Adrenal gland (tissue), 12 donors: Measurements from ENCODE around the gene CYTH3. TPM values are rescaled to one million over a fixed set of nuclear protein-coding genes. Genes with fewer than 3 reads are reported as not detected.

Experiments
- DNase-seq, 7 donors: peaks; one replicate each; pipeline ENCODE4 v3.0.0-alpha.2; 2019 to 2020
- H3K27ac ChIP-seq, 5 donors: fragments of 200-600 bp; sonication (generic) in 4 of 5; 1 replicate in 3 of 5; 2 replicates in 2 of 5; pipeline versions ENCODE4 v1.5.1 to v1.8.0; 2016 to 2020; ENCODE audit warnings: mild to moderate bottlenecking in 1 of 5
- H3K27me3 ChIP-seq: fragments of 200-600 bp; 2 replicates; pipeline ENCODE4 v1.8.0; 2021
- H3K36me3 ChIP-seq, 2 donors: fragments of 200-600 bp; replicated peaks in 1 of 2; 1 replicate in 1 of 2; 2 replicates in 1 of 2; pipeline versions ENCODE4 v1.5.1 to v1.8.0; 2018 to 2022
- H3K4me1 ChIP-seq, 2 donors: fragments of 200-600 bp; replicated peaks in 1 of 2; 1 replicate in 1 of 2; 2 replicates in 1 of 2; pipeline versions ENCODE4 v1.5.1 to v1.8.0; 2018 to 2021
- H3K4me3 ChIP-seq, 4 donors: fragments of 200-600 bp; sonication (generic) in 3 of 4; one replicate each; pipeline ENCODE4 v1.5.1; 2016 to 2018
- H3K9me3 ChIP-seq, 3 donors: fragments of 200-600 bp; sonication (generic) in 1 of 3; replicated peaks in 1 of 3; 1 replicate in 2 of 3; 2 replicates in 1 of 3; pipeline versions ENCODE4 v1.5.1 to v1.8.0; 2016 to 2021
- CTCF ChIP-seq, 6 experiments: fragments of 450-650 bp in 4 of 6; fragments of 200-600 bp in 2 of 6; sonication (generic) in 1 of 6; IDR thresholded peaks; 1 replicate in 5 of 6; 2 replicates in 1 of 6; pipeline versions ENCODE4 v1.5.1 to v1.8.0; 2016 to 2021; ENCODE audit warnings: antibody characterized with exemption in 6 of 6, mild to moderate bottlenecking in 2 of 6, moderate library complexity in 1 of 6
- POLR2A ChIP-seq, 2 donors: fragments of 450-650 bp; IDR thresholded peaks; one replicate each; pipeline ENCODE4 v1.6.1; 2017; ENCODE audit warnings: antibody characterized with exemption in 2 of 2, mild to moderate bottlenecking in 2 of 2, moderate library complexity in 1 of 2
- WGBS, 4 donors: extraction: QIAGEN DNeasy Blood & Tissue Kit in 2 of 4; methylation state at CpG; one replicate each; pipeline versions ENCODE4 v1.1.5 to v1.1.7; 2013 to 2017; 5-methylcytosine and 5-hydroxymethylcytosine counted together
- intact Hi-C, 2 donors: fragments of 100-400 bp; cut with DNase I; formaldehyde crosslinking; loops; one replicate each; pipeline versions ENCODE4 v1.14.1 to v1.15.0; 2022 to 2023
- polyA plus RNA-seq, 3 donors: library from polyadenylated mRNA; stranded (reverse); fragments of 200-250 nt in 2 of 3; fragments of 350-450 nt in 1 of 3; fragmentation: Illumina TruSeq in 1 of 3; extraction: RNeasy Lipid Tissue Mini Kit (QIAGEN cat#74804) in 1 of 3; gene quantifications; one replicate each; pipeline ENCODE4 v1.2.3, GENCODE V29; 2013 to 2014
- total RNA-seq, 9 donors: library from RNA; depleted of rRNA in 4 of 9; stranded (reverse); fragments of >200 nt in 4 of 9; fragments of 120-200 nt in 1 of 9; fragmentation: NEBNext Ultra II Directional in 1 of 9; extraction: Animal tissue kit (Norgen Biotek cat#: 25700) in 1 of 9; gene quantifications; one replicate each; pipeline versions ENCODE4 v1.1.0 to v1.2.4, GENCODE V29; 2013 to 2023
- donor health status: healthy with polysubstance abuse.
- donor health status: Bipolar disorder and iron deficiency.
- donor health status: DM: yes; HTN: yes; CAD: no.
- donor health status: DM: no; HTN: no; CAD: no.
- donor health status: DM: no; HTN: no; CAD: no.
- donor health status: DM: yes; HTN: yes; CAD: no.

Gene CYTH3
- total and polyA plus RNA-seq, 12 donors = 7.9 to 34.3 (median 17.0) TPM

DNA sequence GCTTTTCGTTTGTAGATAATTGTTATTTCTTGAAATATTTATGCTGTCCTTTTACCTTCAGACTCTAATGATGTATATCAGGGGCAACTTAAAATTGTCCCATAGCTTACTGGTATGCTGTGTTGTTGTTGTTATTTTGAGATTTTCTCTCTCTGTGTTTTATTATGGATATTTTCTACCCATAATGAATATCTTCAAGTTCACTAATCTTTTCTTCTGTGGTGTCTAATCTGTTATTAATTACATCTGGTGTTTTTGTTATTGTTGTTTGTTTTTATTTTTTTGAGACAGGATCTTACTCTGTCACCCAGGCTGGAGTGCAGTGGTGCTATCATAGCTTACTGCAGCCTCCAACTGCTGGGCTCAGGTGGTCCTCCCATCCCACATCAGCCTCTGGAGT lies 139.2 kb downstream of the CYTH3 start:
- H3K36me3 ChIP-seq = peaks cover 0 to 13% of the 10 kb centered on the region in 2 donors
- no peaks in the 10 kb centered on the region for H3K4me1 ChIP-seq
- TF ChIP-seq POLR2A (IDR thresholded peaks at IDR 0.05) = no peak
- no peak for TF ChIP-seq CTCF (IDR thresholded peaks at IDR 0.05)
- intact Hi-C loops = no loop called here
- H3K27ac ChIP-seq = no peak overlapping the region
- H3K4me3 ChIP-seq = no peak overlapping the region
- DNase-seq = no peak
- no peaks in the 10 kb centered on the region for H3K9me3 ChIP-seq
- WGBS, 4 donors = 94 to 98% (median 96%) methylated on average over 1 of the region's 1 CpG
- H3K27me3 ChIP-seq = no peaks in the 10 kb centered on the region

DNA sequence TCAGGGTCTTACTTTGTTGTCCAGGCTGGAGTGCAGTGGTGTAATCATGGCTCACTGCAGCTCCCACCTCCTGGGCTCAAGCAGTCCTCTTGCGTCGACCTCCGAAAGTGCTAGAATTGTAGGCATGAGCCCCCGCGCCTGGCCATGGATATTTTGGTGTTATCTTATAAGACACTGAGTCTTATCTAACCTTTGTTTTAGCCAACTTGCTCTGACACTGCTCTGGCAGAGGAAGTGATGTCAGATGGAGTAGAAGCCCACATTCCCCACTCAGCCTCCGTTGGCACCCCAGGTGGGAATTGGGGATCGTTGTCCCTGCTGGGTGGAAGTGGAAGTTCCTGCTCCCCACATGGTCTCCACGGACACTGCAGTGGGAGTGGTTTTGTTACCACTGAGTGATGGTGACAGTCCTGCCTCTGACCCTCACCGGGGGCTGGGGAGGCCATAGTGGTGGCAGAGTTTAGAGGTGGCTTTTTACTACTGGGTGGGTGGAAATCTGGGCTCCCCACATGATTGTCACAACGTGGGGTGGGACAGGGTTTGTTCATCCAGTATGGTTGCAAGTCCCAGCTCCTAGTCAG lies 142.3 kb downstream of the CYTH3 start:
- no peak overlapping the region for H3K27ac ChIP-seq
- no peaks in the 10 kb centered on the region for H3K4me1 ChIP-seq
- peaks cover 0 to 14% of the 10 kb centered on the region in 2 donors for H3K36me3 ChIP-seq
- H3K4me3 ChIP-seq = no peak overlapping the region
- TF ChIP-seq CTCF (IDR thresholded peaks at IDR 0.05) = no peak
- no peaks in the 10 kb centered on the region for H3K9me3 ChIP-seq
- intact Hi-C loops = no loop called here
- DNase-seq = peak in 1 of 7 donors; percentile 39
- 86 to 98% (median 93%) methylated on average over 8 to 10 of the region's 10 CpGs for WGBS, 4 donors
- no peaks in the 10 kb centered on the region for H3K27me3 ChIP-seq

DNA sequence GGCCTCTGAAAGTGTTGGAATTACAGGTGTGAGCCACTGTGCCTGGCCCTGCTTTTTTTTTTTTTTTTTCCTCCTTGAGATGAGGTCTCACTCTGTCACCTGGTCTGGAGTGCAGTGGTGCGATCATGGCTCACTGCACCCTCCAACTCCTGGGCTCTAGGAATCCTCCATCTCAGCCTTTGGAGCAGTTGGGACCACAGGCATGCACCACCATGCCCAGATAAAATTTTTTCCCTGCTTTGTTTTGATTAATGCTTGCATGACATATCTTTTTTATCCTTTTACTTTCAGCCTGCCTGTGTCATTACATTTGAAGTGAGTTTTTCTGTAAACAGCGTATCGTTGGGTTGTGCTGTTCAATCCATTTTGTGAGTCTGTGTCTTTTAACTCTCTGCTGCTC lies 144.2 kb downstream of the CYTH3 start:
- Histone ChIP-seq H3K27me3 (no peaks in the 10 kb centered on the region), H3K36me3 (peaks cover 0 to 12% of the 10 kb centered on the region in 2 donors), H3K4me1 (no peaks in the 10 kb centered on the region), H3K4me3 (no peak overlapping the region), H3K27ac (no peak overlapping the region), H3K9me3 (no peaks in the 10 kb centered on the region)
- 87 to 96% (median 95%) methylated on average over 3 of the region's 3 CpGs for WGBS, 4 donors
- intact Hi-C loops = no loop called here
- TF ChIP-seq POLR2A (IDR thresholded peaks at IDR 0.05) = no peak
- no peak for TF ChIP-seq CTCF (IDR thresholded peaks at IDR 0.05)
- DNase-seq = no peak

GRCh38 chr7:6127110-6127490 lies 145.3 kb downstream of the CYTH3 start:
- Histone ChIP-seq H3K4me1 (peaks cover 0 to 5% of the 10 kb centered on the region in 2 donors), H3K27ac (no peak overlapping the region), H3K9me3 (no peaks in the 10 kb centered on the region), H3K4me3 (no peak overlapping the region), H3K36me3 (peaks cover 0 to 23% of the 10 kb centered on the region in 2 donors), H3K27me3 (no peaks in the 10 kb centered on the region)
- intact Hi-C loops = no loop called here
- no peak for TF ChIP-seq POLR2A (IDR thresholded peaks at IDR 0.05)
- no peak for TF ChIP-seq CTCF (IDR thresholded peaks at IDR 0.05)
- 40 to 60% (median 56%) methylated on average over 1 of the region's 1 CpG for WGBS, 4 donors
- no peak for DNase-seq
